Endothelial cell of umbilical vein (primary cell): Measurements from ENCODE around the gene NUDT13. TPM values are rescaled to one million over a fixed set of nuclear protein-coding genes. Genes with fewer than 3 reads are reported as not detected.

Experiments used
- BruUV-seq: library from RNA; stranded (reverse); fragments of 400-500 nt; replicated peaks from 2 replicates; lab custom pipeline; 2021; lab: Mats Ljungman, UMichigan
- CTCF ChIA-PET: fragments of 300-600, 350-600 bp; sonication (Branson Sonifier 250); formaldehyde crosslinking; loops from one replicate; lab custom pipeline; 2021; ENCODE audit warnings: antibody characterized with exemption, inconsistent platforms; lab: Charles Lee
- POLR2A ChIA-PET: fragments of 300-600, 350-600 bp; sonication (Branson Sonifier 250); formaldehyde crosslinking; loops from one replicate; lab custom pipeline; 2021; ENCODE audit warnings: antibody characterized with exemption, inconsistent platforms; lab: Charles Lee
- DNase-seq: peaks from one replicate; pipeline ENCODE4 v3.0.0-alpha.2; 2011; ENCODE audit warnings: low read depth, low spot score
- FAIRE-seq: peaks from 2 replicates; lab custom pipeline; 2011; peaks lifted over from hg19 to GRCh38; lab: Jason Lieb, UNC
- H2AFZ ChIP-seq: 2 replicates; pipeline ENCODE4 v1.6.0; 2012; ENCODE audit warnings: low read depth, low read length, control low read depth, inconsistent platforms
- H3K27ac ChIP-seq: 2 replicates; pipeline ENCODE4 v1.5.1; 2011; ENCODE audit warnings: low read depth, mild to moderate bottlenecking, control low read depth, low read length, moderate library complexity; ENCODE audit not compliant: insufficient read depth
- H3K27me3 ChIP-seq, 2 experiments: 2 replicates each; pipeline versions ENCODE4 v1.6.0 to v1.6.1; 2011; ENCODE audit warnings: low read length in 2 of 2, mixed read lengths in 1 of 2; ENCODE audit not compliant: control insufficient read depth in 2 of 2, insufficient read depth in 2 of 2
- H3K36me3 ChIP-seq, 2 experiments: 2 replicates in 1 of 2; 3 replicates in 1 of 2; pipeline ENCODE4 v1.5.1; 2011; ENCODE audit warnings: low read length in 2 of 2, mild to moderate bottlenecking in 1 of 2, moderate library complexity in 1 of 2; ENCODE audit not compliant: control insufficient read depth in 2 of 2, insufficient read depth in 2 of 2; ENCODE audit errors: extremely low read depth in 1 of 2
- H3K4me1 ChIP-seq: 3 replicates; pipeline ENCODE4 v1.5.1; 2011; ENCODE audit warnings: mild to moderate bottlenecking, low read length; ENCODE audit not compliant: control insufficient read depth, insufficient read depth; ENCODE audit errors: extremely low read depth
- H3K4me2 ChIP-seq: 2 replicates; pipeline ENCODE4 v1.6.1; 2011; ENCODE audit warnings: low read length, control low read depth, mixed read lengths; ENCODE audit not compliant: insufficient read depth
- H3K4me3 ChIP-seq, 3 experiments: fragments of 200-600 bp in 1 of 3; sonication (generic), shearing (Covaris generic) in 1 of 3; replicated peaks in 1 of 3; 2 replicates each; pipeline ENCODE4 v1.5.1; 2011 to 2016; ENCODE audit warnings: control low read depth in 3 of 3, low read length in 3 of 3, mild to moderate bottlenecking in 2 of 3, inconsistent platforms in 1 of 3, low read depth in 1 of 3, moderate library complexity in 1 of 3; ENCODE audit not compliant: insufficient read depth in 1 of 3
- H3K79me2 ChIP-seq: 2 replicates; pipeline ENCODE4 v1.6.0; 2012; ENCODE audit warnings: low read length, inconsistent platforms; ENCODE audit not compliant: control insufficient read depth, insufficient read depth
- H3K9ac ChIP-seq: replicated peaks from 2 replicates; pipeline ENCODE3; 2011; ENCODE audit warnings: low read length, control low read depth; ENCODE audit not compliant: insufficient read depth; ENCODE audit errors: extremely low read depth
- H3K9me1 ChIP-seq: replicated peaks from 3 replicates; pipeline ENCODE4 v1.6.0; 2011; ENCODE audit warnings: mild to moderate bottlenecking, low read length; ENCODE audit not compliant: control insufficient read depth, insufficient read depth; ENCODE audit errors: extremely low read depth
- H3K9me3 ChIP-seq: replicated peaks from 2 replicates; pipeline ENCODE4 v1.5.1; 2012; ENCODE audit warnings: low read length, inconsistent platforms; ENCODE audit not compliant: control insufficient read depth, insufficient read depth
- H4K20me1 ChIP-seq: replicated peaks from 2 replicates; pipeline ENCODE3; 2011; ENCODE audit warnings: mild to moderate bottlenecking, low read length; ENCODE audit not compliant: control insufficient read depth, insufficient read depth; ENCODE audit errors: extremely low read depth
- CTCF ChIP-seq, 2 donors: IDR thresholded peaks; 1 replicate in 1 of 2; 2 replicates in 1 of 2; pipeline ENCODE4 v1.5.1; 2011; ENCODE audit warnings: low read length in 2 of 2, mild to moderate bottlenecking in 2 of 2, moderate library complexity in 2 of 2, control low read depth in 1 of 2, inconsistent platforms in 1 of 2, low read depth in 1 of 2; ENCODE audit not compliant: insufficient read depth in 1 of 2; ENCODE audit errors: extremely low read depth in 1 of 2
- EZH2 ChIP-seq: IDR thresholded peaks from 2 replicates; pipeline ENCODE4 v1.6.1; 2012; ENCODE audit warnings: borderline replicate concordance, low read depth, mild to moderate bottlenecking, moderate library complexity, low read length, inconsistent platforms; ENCODE audit not compliant: severe bottlenecking
- FOS ChIP-seq: IDR thresholded peaks from 2 replicates; pipeline ENCODE4 v1.6.1; 2011; ENCODE audit warnings: mild to moderate bottlenecking, low read length, moderate library complexity, borderline replicate concordance; ENCODE audit not compliant: insufficient read depth
- GATA2 ChIP-seq: IDR thresholded peaks from 2 replicates; pipeline ENCODE4 v1.7.0; 2011; ENCODE audit warnings: low read depth, mild to moderate bottlenecking, moderate library complexity, mixed read lengths, low read length; ENCODE audit not compliant: insufficient read length, insufficient read depth
- JUN ChIP-seq: IDR thresholded peaks from 2 replicates; pipeline ENCODE4 v1.6.1; 2011; ENCODE audit warnings: borderline replicate concordance, low read depth; ENCODE audit not compliant: insufficient read length, insufficient read depth
- MAX ChIP-seq: IDR thresholded peaks from 2 replicates; pipeline ENCODE4 v1.6.1; 2011; ENCODE audit not compliant: insufficient read depth, insufficient read length
- MYC ChIP-seq: IDR thresholded peaks from one replicate; pipeline ENCODE4 v1.6.1; 2011; ENCODE audit warnings: mild to moderate bottlenecking, low read depth, low read length
- POLR2A ChIP-seq: IDR thresholded peaks from 2 replicates; pipeline ENCODE4 v1.6.1; 2012; ENCODE audit warnings: low read depth, mild to moderate bottlenecking, control low read depth, low read length
- POLR2AphosphoS5 ChIP-seq: IDR thresholded peaks from 2 replicates; pipeline ENCODE4 v1.6.1; 2012; ENCODE audit warnings: low read depth, mild to moderate bottlenecking, control low read depth, low read length, moderate library complexity; ENCODE audit not compliant: insufficient read depth
- dilution Hi-C: fragments of 300-500 bp; cut with MboI; formaldehyde crosslinking; loops from one replicate; pipeline ENCODE4 v1.15.0; 2019; ENCODE audit warnings: low sequenced_read_pairs; ENCODE audit not compliant: extremely low pct_ligation_motif_present
- intact Hi-C: fragments of 100-400 bp; cut with micrococcal nuclease; formaldehyde crosslinking; loops from one replicate; pipeline ENCODE4 v1.10.0; 2022
- polyA plus RNA-seq, 4 experiments: library from polyadenylated mRNA; depleted of rRNA in 3 of 4; stranded (reverse) in 3 of 4; unstranded in 1 of 4; fragments of >200 nt; gene quantifications; 2 replicates each; pipeline versions ENCODE4 v1.2.1 to v1.2.3, GENCODE V29; 2011 to 2012; ENCODE audit warnings: missing spikeins in 1 of 4
- total RNA-seq: library from RNA; stranded (reverse); gene quantifications from 2 replicates; pipeline ENCODE4 v1.2.3, GENCODE V29; 2021

Gene NUDT13
- total and polyA plus RNA-seq, 2 donors (not counting 3 experiments of a cell fraction or from before 2014, with no cell fraction given), result 1.6 to 2.3 TPM

- Histone ChIP-seq H2AFZ (no peak overlapping the region), H3K79me2 (no peaks in the 10 kb centered on the region), H3K9ac (no peak overlapping the region), H3K36me3 (peaks cover 12 to 27% of the 10 kb centered on the region in 2 experiments), H3K9me3 (no peaks in the 10 kb centered on the region), H3K9me1 (no peaks in the 10 kb centered on the region), H3K27ac (no peak overlapping the region), H4K20me1 (no peaks in the 10 kb centered on the region), H3K4me3 (no peak overlapping the region), H3K4me2 (no peak overlapping the region), H3K27me3 (no peaks in the 10 kb centered on the region), H3K4me1 (no peaks in the 10 kb centered on the region)
- intact Hi-C loops (loop anchor here (5.0 kb wide), 1 partner anchor 39 kb away; the partner anchor contains the start of gene P4HA1), dilution Hi-C loops (no loop called here)
- TF ChIP-seq MYC, result no peak
- no peak for TF ChIP-seq FOS
- no peak for TF ChIP-seq JUN
- no peak for TF ChIP-seq POLR2A
- no peak for TF ChIP-seq CTCF (IDR thresholded peaks at IDR 0.05; ENCODE audit: extremely low read depth in 1 of 2, insufficient read depth in 1 of 2, low read depth in 1 of 2, low read length in 2 of 2)
- no peak for TF ChIP-seq POLR2AphosphoS5
- no peak for TF ChIP-seq MAX
- no peak for TF ChIP-seq EZH2
- no peak for TF ChIP-seq GATA2
- FAIRE-seq (no peak), DNase-seq (no peak)
- no TSS peak for BruUV-seq
- ChIA-PET POLR2A (no interaction called here), CTCF (interaction anchor here (1.2 to 3.4 kb wide), 4 partner anchors 8 to 40 kb away, joined by 3 to 13 read pairs (median 6); partner anchors contain the start of gene P4HA1)
These were observed 26.4 kb downstream of the NUDT13 start for GRCh38 chr10:73136627-73137026.
